OCI-LY1 (cell line): ENCODE results near the gene DISP1.

ENCODE experiments used
- H2AFZ ChIP-seq: fragments of 200-600 bp; sonication (generic), shearing (Covaris generic); 2 replicates; pipeline ENCODE4 v1.6.0; 2014; ENCODE audit warnings: antibody characterized with exemption, mild to moderate bottlenecking, low read length
- H3F3A ChIP-seq: fragments of 200-600 bp; sonication (generic), shearing (Covaris generic); 2 replicates; pipeline ENCODE4 v1.6.0; 2014; ENCODE audit warnings: mild to moderate bottlenecking, antibody characterized with exemption, low read length, moderate library complexity; ENCODE audit not compliant: insufficient read depth
- H3K27ac ChIP-seq: fragments of 200-600 bp; sonication (generic); 2 replicates; pipeline ENCODE4 v1.5.1; 2014; ENCODE audit warnings: low read length, mixed run types, mild to moderate bottlenecking, low read depth; ENCODE audit not compliant: poor library complexity, severe bottlenecking
- H3K27me3 ChIP-seq: fragments of 200-600 bp; sonication (generic); 2 replicates; pipeline ENCODE4 v1.6.0; 2014; ENCODE audit warnings: antibody characterized with exemption, mild to moderate bottlenecking, low read length, moderate library complexity; ENCODE audit not compliant: insufficient read depth
- H3K36me3 ChIP-seq: fragments of 200-600 bp; sonication (generic); 2 replicates; pipeline ENCODE4 v1.6.1; 2014; ENCODE audit warnings: mild to moderate bottlenecking, antibody characterized with exemption, low read length, moderate library complexity, mixed read lengths; ENCODE audit not compliant: insufficient read depth
- H3K4me1 ChIP-seq: fragments of 200-600 bp; sonication (generic); 2 replicates; pipeline ENCODE4 v1.5.1; 2014; ENCODE audit warnings: mild to moderate bottlenecking, low read length, moderate library complexity; ENCODE audit not compliant: insufficient read depth, severe bottlenecking
- H3K4me2 ChIP-seq: fragments of 200-600 bp; sonication (generic), shearing (Covaris generic); 2 replicates; pipeline ENCODE4 v1.6.1; 2014; ENCODE audit warnings: low read length
- H3K4me3 ChIP-seq: fragments of 200-600 bp; sonication (generic); 2 replicates; pipeline ENCODE4 v1.5.1; 2014; ENCODE audit warnings: low read length, low read depth, mild to moderate bottlenecking, mixed read lengths; ENCODE audit not compliant: poor library complexity, severe bottlenecking
- H3K79me2 ChIP-seq: fragments of 200-600 bp; shearing (Covaris generic); 2 replicates; pipeline ENCODE4 v1.6.1; 2016; ENCODE audit warnings: mixed run types, low read length, mixed read lengths; ENCODE audit not compliant: insufficient read depth
- H3K9ac ChIP-seq: fragments of 200-600 bp; sonication (generic), shearing (Covaris generic); 2 replicates; pipeline ENCODE4 v1.6.1; 2014; ENCODE audit warnings: mild to moderate bottlenecking, low read length, mixed read lengths
- H3K9me2 ChIP-seq: fragments of 200-600 bp; sonication (generic), shearing (Covaris generic); 2 replicates; pipeline ENCODE4 v1.6.1; 2014; ENCODE audit warnings: low read depth, mild to moderate bottlenecking, low read length, mixed read lengths
- H3K9me3 ChIP-seq: fragments of 200-600 bp; shearing (Covaris generic); 2 replicates; pipeline ENCODE4 v1.6.1; 2014; ENCODE audit warnings: low read length, mixed read lengths
- H4K20me1 ChIP-seq: fragments of 200-600 bp; sonication (generic), shearing (Covaris generic); 2 replicates; pipeline ENCODE4 v1.6.0; 2016; ENCODE audit warnings: mild to moderate bottlenecking, low read length; ENCODE audit not compliant: insufficient read depth
- CTCF ChIP-seq: fragments of 200-600 bp; sonication (generic), shearing (Covaris generic); IDR thresholded peaks from 2 replicates; pipeline ENCODE4 v1.5.1; 2017; ENCODE audit warnings: mild to moderate bottlenecking, antibody characterized with exemption, low read length, moderate library complexity, mixed read lengths
- EZH2 ChIP-seq: fragments of 200-600 bp; sonication (generic), shearing (Covaris generic); IDR thresholded peaks from 2 replicates; pipeline ENCODE4 v1.8.0; 2017; ENCODE audit warnings: borderline replicate concordance, mixed run types, mild to moderate bottlenecking, antibody characterized with exemption, low read length, moderate library complexity, mixed read lengths

The DISP1 gene

DNA sequence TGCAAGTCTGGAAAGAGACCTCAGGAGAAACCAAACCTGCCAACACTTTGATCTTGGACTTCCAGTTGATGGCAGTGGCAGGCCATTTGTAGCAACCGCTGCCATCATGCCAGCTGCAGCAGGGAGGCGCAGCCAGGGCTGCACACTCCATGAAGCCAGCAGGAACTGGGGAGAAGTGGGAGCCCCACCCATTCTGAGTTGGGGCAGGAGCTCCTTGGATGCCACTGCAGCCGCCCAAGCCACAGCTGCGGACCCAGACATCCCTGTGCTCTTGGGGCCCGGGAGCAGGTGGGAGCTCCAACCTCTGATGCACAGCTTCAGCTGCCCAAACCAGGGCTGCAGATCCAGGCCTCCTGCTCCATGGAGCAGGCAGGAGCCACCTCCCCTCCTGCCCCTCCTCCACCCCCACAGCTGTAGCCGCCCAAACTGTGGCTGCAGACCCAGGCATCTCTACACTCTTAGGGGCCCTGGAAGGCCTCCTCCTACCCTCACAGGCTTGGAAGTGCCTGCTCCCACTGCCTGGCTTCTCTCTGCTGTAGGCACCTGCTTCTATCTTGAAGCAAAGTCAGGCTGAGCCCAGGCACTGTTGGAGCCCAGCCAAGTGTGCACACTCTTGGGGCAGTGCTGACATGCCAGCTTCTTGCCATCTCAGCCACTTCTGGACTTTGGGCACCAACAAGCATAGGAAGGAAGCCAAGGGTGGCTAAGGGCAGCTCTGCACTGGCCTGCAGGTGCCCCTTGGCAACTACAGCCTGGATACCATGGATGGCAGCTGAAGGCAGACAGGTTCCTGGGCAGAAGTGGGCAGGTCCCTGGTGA, 20.0 kb upstream of the DISP1 start:
- Histone ChIP-seq H4K20me1 (no peaks in the 10 kb centered on the region), H3K4me2 (no peak overlapping the region), H3K4me3 (no peak overlapping the region), H3K9ac (no peak overlapping the region), H3K9me2 (no peaks in the 10 kb centered on the region), H3K4me1 (no peaks in the 10 kb centered on the region), H3K27ac (no peak overlapping the region), H3K79me2 (no peaks in the 10 kb centered on the region), H3K27me3 (no peaks in the 10 kb centered on the region), H3K9me3 (0 out of 2 replicates have a peak, but pooled peaks cover 3% of the 10 kb centered on the region), H2AFZ (no peak overlapping the region), H3F3A (no peaks in the 10 kb centered on the region), H3K36me3 (no peaks in the 10 kb centered on the region)
- TF ChIP-seq EZH2 (no peak), CTCF (no peak)

- Histone ChIP-seq H3K27me3 (0 out of 2 replicates have a peak, but pooled peaks cover 6% of the 10 kb centered on the region), H3K9me3 (no peaks in the 10 kb centered on the region), H3K4me2 (no peak overlapping the region), H3K4me1 (no peaks in the 10 kb centered on the region), H3K36me3 (no peaks in the 10 kb centered on the region), H3K9ac (no peak overlapping the region), H3K79me2 (no peaks in the 10 kb centered on the region), H3F3A (no peaks in the 10 kb centered on the region), H3K27ac (no peak overlapping the region), H4K20me1 (no peaks in the 10 kb centered on the region), H3K9me2 (no peaks in the 10 kb centered on the region), H2AFZ (no peak overlapping the region), H3K4me3 (no peak overlapping the region)
- TF ChIP-seq CTCF, result no peak
- no peak for TF ChIP-seq EZH2
These were observed 16.7 kb upstream of the DISP1 start for GRCh38 chr1:222798116-222798515.

DNA sequence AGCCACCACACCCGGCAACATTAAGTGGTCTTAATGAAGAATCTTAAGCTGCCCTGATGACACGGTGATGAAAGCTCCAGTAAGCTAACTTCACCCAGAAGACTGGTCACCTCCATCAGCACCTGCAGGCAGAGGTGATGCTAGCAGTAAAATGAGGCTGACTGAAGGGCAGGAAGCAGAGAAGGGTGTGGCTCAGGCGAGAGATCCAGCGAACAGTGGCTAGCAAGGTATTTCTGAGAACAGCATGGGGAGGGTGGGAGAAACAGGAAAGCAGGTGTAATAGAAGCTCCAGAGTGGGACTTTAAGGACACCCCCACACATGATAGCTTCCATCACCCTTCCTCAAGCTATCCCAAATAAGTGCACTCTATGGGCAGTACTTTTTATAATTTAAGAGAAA, 15.9 kb upstream of the DISP1 start:
- H3F3A ChIP-seq, result no peaks in the 10 kb centered on the region

More for the DNA sequence above, 15.9 kb upstream of the DISP1 start:
- Histone ChIP-seq H3K9me3 (no peaks in the 10 kb centered on the region), H3K79me2 (no peaks in the 10 kb centered on the region), H3K9me2 (no peaks in the 10 kb centered on the region), H3K27ac (no peak overlapping the region), H2AFZ (no peak overlapping the region), H3K9ac (no peak overlapping the region), H3K4me1 (no peaks in the 10 kb centered on the region), H3K27me3 (0 out of 2 replicates have a peak, but pooled peaks cover 6% of the 10 kb centered on the region), H3K36me3 (no peaks in the 10 kb centered on the region), H3K4me3 (no peak overlapping the region), H3K4me2 (no peak overlapping the region), H4K20me1 (no peaks in the 10 kb centered on the region)
- TF ChIP-seq CTCF (no peak), EZH2 (no peak)
